Mesothelial cell of epicardium (in vitro differentiated cells): Measurements from ENCODE around the gene GRIK1. TPM values are rescaled to one million over a fixed set of nuclear protein-coding genes. Genes with fewer than 3 reads are reported as not detected.

Experiments
- DNase-seq, 2 experiments: peaks; one replicate each; pipeline ENCODE4 v3.0.0; 2021; ENCODE audit warnings: low spot score in 2 of 2; ENCODE audit not compliant: unreplicated experiment in 2 of 2
- H3K27ac Mint-ChIP-seq: 2 replicates; pipeline ENCODE4 v1.8.0; 2021; ENCODE audit warnings: mixed read lengths
- H3K27me3 Mint-ChIP-seq: 2 replicates; pipeline ENCODE4 v1.8.0; 2021; ENCODE audit warnings: low read depth, mixed read lengths
- H3K36me3 Mint-ChIP-seq: 2 replicates; pipeline ENCODE4 v1.8.0; 2021; ENCODE audit warnings: mixed read lengths
- H3K4me1 Mint-ChIP-seq: 2 replicates; pipeline ENCODE4 v1.8.0; 2021; ENCODE audit warnings: mixed read lengths
- H3K4me3 Mint-ChIP-seq: 2 replicates; pipeline ENCODE4 v1.8.0; 2021; ENCODE audit warnings: mild to moderate bottlenecking, moderate library complexity, mixed read lengths
- H3K9me3 Mint-ChIP-seq: 2 replicates; pipeline ENCODE4 v1.8.0; 2021; ENCODE audit warnings: mixed read lengths
- total RNA-seq: library from RNA; stranded (reverse); gene quantifications from 3 replicates; pipeline ENCODE4 v1.2.1, GENCODE V29; 2021
- TF ChIP-seq, protein P1 (sequence below): fragments of 200-600 bp; sonication (generic); IDR thresholded peaks from one replicate; pipeline ENCODE4 v1.5.0; 2021; ENCODE audit warnings: antibody characterized with exemption; ENCODE audit not compliant: unreplicated experiment

The GRIK1 gene
- total RNA-seq, 1 donor from 2014 or later = 5.9 TPM

DNA sequence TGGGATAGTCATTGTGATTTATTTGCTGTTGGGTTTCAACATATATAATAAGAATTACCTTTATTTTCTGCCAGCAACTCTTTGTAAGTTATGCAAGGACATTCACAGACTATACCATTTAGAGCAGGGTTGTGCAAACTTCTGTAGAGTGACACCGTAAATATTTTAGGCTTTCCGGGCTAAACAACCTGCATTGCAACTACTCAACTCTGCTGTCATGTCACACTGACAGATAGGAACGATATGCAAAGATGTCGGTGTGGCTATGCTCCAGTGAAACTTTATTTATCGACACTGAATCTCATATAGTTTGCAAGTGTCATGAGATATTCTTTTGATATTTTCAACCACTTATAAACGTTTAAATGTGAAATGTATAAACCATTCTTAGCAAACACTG lies 430.7 kb downstream of the GRIK1 start:
- Mint-ChIP-seq H3K4me1 (peaks cover 14% of the 10 kb centered on the region), H3K4me3 (no peak overlapping the region), H3K27ac (no peak overlapping the region), H3K27me3 (no peaks in the 10 kb centered on the region), H3K36me3 (peaks cover 20% of the 10 kb centered on the region), H3K9me3 (peaks cover 14% of the 10 kb centered on the region)
- no peak for DNase-seq
- TF ChIP-seq, protein P1, sequence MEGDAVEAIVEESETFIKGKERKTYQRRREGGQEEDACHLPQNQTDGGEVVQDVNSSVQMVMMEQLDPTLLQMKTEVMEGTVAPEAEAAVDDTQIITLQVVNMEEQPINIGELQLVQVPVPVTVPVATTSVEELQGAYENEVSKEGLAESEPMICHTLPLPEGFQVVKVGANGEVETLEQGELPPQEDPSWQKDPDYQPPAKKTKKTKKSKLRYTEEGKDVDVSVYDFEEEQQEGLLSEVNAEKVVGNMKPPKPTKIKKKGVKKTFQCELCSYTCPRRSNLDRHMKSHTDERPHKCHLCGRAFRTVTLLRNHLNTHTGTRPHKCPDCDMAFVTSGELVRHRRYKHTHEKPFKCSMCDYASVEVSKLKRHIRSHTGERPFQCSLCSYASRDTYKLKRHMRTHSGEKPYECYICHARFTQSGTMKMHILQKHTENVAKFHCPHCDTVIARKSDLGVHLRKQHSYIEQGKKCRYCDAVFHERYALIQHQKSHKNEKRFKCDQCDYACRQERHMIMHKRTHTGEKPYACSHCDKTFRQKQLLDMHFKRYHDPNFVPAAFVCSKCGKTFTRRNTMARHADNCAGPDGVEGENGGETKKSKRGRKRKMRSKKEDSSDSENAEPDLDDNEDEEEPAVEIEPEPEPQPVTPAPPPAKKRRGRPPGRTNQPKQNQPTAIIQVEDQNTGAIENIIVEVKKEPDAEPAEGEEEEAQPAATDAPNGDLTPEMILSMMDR = no peak

DNA sequence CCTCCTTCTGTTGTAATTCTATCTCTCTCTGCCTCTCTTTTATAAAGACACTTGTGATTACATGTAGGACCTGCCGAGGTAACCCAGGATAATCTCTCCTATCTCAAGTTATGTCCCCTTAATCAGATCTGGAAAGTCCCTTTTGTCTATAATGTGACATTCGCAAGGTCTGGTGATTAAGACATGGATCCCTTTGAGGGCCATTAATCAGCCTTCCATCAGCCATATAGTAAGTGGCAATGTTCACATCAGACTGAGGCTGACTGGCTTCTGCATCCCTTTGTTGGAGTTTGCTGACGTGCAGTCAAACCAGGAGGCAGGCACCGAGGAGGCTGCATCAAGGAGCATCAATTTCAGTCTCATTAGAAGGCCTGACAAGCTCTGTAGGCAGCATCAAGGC lies 431.5 kb downstream of the GRIK1 start:
- Mint-ChIP-seq H3K27ac (no peak overlapping the region), H3K4me1 (peaks cover 14% of the 10 kb centered on the region), H3K4me3 (no peak overlapping the region)

DNA sequence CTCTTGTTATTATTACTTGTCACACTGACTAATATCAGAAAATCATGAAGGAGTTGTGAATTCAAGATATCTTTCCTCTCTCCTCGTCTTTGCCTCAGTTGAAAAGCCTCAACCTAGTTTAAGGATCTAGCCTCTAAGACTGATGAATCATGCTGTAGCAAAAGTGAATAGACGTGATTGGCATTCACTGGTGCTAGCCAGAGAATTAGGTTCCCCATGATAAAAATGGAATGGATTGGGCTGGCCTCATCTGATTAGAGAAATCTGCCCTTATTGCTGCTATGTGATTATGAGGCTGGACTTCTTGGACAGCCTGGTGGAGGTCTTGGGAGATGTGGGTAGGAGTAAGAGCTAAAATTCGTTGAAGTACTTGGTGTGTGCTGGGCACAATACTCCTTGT lies 432.8 kb downstream of the GRIK1 start:
- DNase-seq = no peak
- Mint-ChIP-seq H3K27ac (no peak overlapping the region), H3K9me3 (peaks cover 7% of the 10 kb centered on the region), H3K4me3 (no peak overlapping the region), H3K27me3 (no peaks in the 10 kb centered on the region), H3K4me1 (peaks cover 14% of the 10 kb centered on the region), H3K36me3 (peaks cover 15% of the 10 kb centered on the region)
- TF ChIP-seq, protein P1 = no peak

More for the DNA sequence above, 431.5 kb downstream of the GRIK1 start:
- Mint-ChIP-seq H3K27me3 (no peaks in the 10 kb centered on the region), H3K9me3 (peaks cover 10% of the 10 kb centered on the region), H3K36me3 (peaks cover 17% of the 10 kb centered on the region)
- DNase-seq = no peak
- TF ChIP-seq, protein P1 = no peak

DNA sequence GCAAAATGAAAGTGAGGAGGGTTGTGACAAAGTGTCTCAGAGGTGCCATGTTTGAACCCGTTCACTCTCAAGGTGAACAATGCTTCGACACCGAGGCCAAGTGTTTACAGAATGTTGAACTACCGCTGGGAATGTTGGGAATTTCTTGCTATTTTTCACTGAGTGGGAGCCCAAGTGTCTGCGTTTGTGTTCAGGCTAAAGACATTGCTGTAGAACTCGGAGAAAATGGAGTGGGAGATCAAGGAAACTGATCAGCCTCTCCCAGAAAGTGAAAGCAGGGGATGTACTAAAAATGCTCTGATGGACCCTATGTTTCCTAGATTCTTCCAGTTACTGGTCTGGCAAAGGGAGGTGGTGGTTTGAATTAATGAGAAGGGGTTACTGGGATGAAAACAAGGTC lies 433.6 kb downstream of the GRIK1 start:
- DNase-seq = no peak
- Mint-ChIP-seq H3K36me3 (peaks cover 17% of the 10 kb centered on the region), H3K27me3 (no peaks in the 10 kb centered on the region), H3K27ac (no peak overlapping the region), H3K9me3 (peaks cover 7% of the 10 kb centered on the region), H3K4me1 (peaks cover 18% of the 10 kb centered on the region), H3K4me3 (no peak overlapping the region)
- TF ChIP-seq, protein P1 = no peak

DNA sequence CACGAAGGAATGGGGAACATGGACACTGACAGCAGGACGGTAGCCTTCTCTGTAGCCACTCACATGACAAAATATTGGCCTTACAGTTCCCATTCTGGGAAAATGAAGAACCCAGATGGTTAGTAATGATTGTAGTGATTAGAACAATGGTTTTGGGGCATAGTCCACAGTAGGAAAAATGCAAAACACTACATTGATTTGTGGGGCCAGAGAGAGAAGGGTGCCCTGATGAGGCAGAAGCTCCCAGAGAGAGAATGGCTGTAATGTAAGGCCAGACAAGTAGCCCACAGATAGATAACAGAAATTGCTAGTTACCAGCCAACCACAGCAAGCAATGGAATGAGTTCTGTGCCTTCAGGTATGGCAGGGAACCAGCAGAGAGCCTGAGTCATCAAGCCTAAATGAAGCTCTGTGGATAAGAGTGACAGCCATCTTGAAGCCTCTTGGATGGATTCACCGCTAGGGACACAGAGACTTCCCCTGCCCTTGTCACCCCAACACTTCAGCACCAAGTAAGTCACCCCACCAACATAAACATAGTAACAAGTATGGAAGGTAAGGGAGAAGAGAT lies 435.0 kb downstream of the GRIK1 start:
- Mint-ChIP-seq H3K27me3 (no peaks in the 10 kb centered on the region), H3K4me3 (no peak overlapping the region), H3K4me1 (peaks cover 19% of the 10 kb centered on the region), H3K27ac (no peak overlapping the region), H3K9me3 (peaks cover 10% of the 10 kb centered on the region), H3K36me3 (peaks cover 17% of the 10 kb centered on the region)
- DNase-seq = no peak
- TF ChIP-seq, protein P1 = no peak

DNA sequence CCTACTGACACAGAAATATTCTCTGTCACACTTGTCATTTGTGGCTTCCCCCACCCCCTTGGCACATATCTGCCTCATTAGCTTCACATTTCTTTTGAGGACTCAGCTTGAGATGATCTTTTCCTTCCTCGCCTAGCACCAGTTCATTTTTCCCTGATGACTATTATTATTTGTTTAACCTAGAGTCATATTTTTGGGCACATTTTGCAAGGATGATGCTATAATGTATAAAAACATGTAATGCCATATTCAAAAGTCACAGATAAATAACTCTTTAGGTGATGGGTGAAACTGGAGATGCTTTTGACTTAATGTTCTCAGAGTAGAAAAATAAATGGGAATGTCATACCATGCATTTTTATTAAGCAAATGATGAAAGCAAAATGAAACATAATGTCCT lies 438.3 kb downstream of the GRIK1 start:
- Mint-ChIP-seq H3K4me3 (no peak overlapping the region), H3K4me1 (peaks cover 8% of the 10 kb centered on the region), H3K27ac (peak overlapping the region; percentile 58), H3K36me3 (peaks cover 37% of the 10 kb centered on the region), H3K27me3 (no peaks in the 10 kb centered on the region), H3K9me3 (peaks cover 26% of the 10 kb centered on the region)
- DNase-seq = no peak
- TF ChIP-seq, protein P1 = no peak
